WTC11 (cell line): Measurements from ENCODE around the gene IP6K3. TPM values are rescaled to one million over a fixed set of nuclear protein-coding genes. Genes with fewer than 3 reads are reported as not detected.

Experiments used
- ATAC-seq: fragments of 200-7000 bp; cut with Tn5 transposase; 2 replicates; pipeline ENCODE4 v1.10.0; 2021; ENCODE audit warnings: mild to moderate bottlenecking, moderate library complexity
- CTCF ChIA-PET: fragments of 300-600 bp; sonication (Branson Sonifier 250); formaldehyde crosslinking; loops from one replicate; lab custom pipeline; 2021; ENCODE audit warnings: antibody characterized with exemption; lab: Charles Lee
- POLR2A ChIA-PET: fragments of 350-600 bp; sonication (Branson Sonifier 250); formaldehyde crosslinking; loops from one replicate; lab custom pipeline; 2021; ENCODE audit warnings: antibody characterized with exemption; lab: Charles Lee
- DNase-seq: peaks from one replicate; pipeline ENCODE4 v3.0.0; 2021; ENCODE audit warnings: low spot score
- H3K27ac Mint-ChIP-seq: 2 replicates; pipeline ENCODE4 v1.8.0; 2021; ENCODE audit warnings: mixed read lengths
- H3K27me3 Mint-ChIP-seq: 2 replicates; pipeline ENCODE4 v1.8.0; 2021; ENCODE audit warnings: low read depth, mild to moderate bottlenecking, moderate library complexity, mixed read lengths
- H3K36me3 Mint-ChIP-seq: 2 replicates; pipeline ENCODE4 v1.8.0; 2021; ENCODE audit warnings: mixed read lengths
- H3K4me1 Mint-ChIP-seq: 2 replicates; pipeline ENCODE4 v1.8.0; 2022; ENCODE audit warnings: mixed read lengths
- H3K4me3 Mint-ChIP-seq: 2 replicates; pipeline ENCODE4 v1.8.0; 2021; ENCODE audit warnings: mild to moderate bottlenecking, moderate library complexity, mixed read lengths
- H3K9me3 Mint-ChIP-seq: 2 replicates; pipeline ENCODE4 v1.8.0; 2021; ENCODE audit warnings: mixed read lengths
- CBFB ChIP-seq: sonication (generic); formaldehyde crosslinking; IDR thresholded peaks from 2 replicates; pipeline ENCODE4 v1.8.1; 2022; ENCODE audit warnings: mild to moderate bottlenecking, low read depth, missing genetic modification reagents
- CREB1 ChIP-seq: sonication (generic); formaldehyde crosslinking; IDR thresholded peaks from 2 replicates; pipeline ENCODE4 v1.8.0; 2023; ENCODE audit warnings: mild to moderate bottlenecking, missing genetic modification reagents
- HMGXB4 ChIP-seq: sonication (generic); formaldehyde crosslinking; IDR thresholded peaks from 2 replicates; pipeline ENCODE4 v1.8.1; 2023; ENCODE audit warnings: mild to moderate bottlenecking, moderate library complexity, missing genetic modification reagents
- IRF1 ChIP-seq: sonication (generic); formaldehyde crosslinking; IDR thresholded peaks from 2 replicates; pipeline ENCODE4 v1.8.0; 2023; ENCODE audit warnings: missing genetic modification reagents
- IRF2 ChIP-seq: sonication (generic); formaldehyde crosslinking; IDR thresholded peaks from 2 replicates; pipeline ENCODE4 v1.8.0; 2022; ENCODE audit warnings: low read depth, missing genetic modification reagents, borderline replicate concordance
- JUN ChIP-seq: sonication (generic); formaldehyde crosslinking; IDR thresholded peaks from 2 replicates; pipeline ENCODE4 v1.8.0; 2023; ENCODE audit warnings: mild to moderate bottlenecking, missing genetic modification reagents
- KAT7 ChIP-seq: sonication (generic); formaldehyde crosslinking; IDR thresholded peaks from 2 replicates; pipeline ENCODE4 v1.8.1; 2023; ENCODE audit warnings: missing genetic modification reagents, mild to moderate bottlenecking, borderline replicate concordance
- MXD4 ChIP-seq: fragments of 250-450 bp; sonication (Bioruptor Pico); IDR thresholded peaks from 2 replicates; pipeline ENCODE4 v1.8.0; 2021; ENCODE audit warnings: mild to moderate bottlenecking, moderate library complexity, borderline replicate concordance
- NFE2L1 ChIP-seq: sonication (generic); formaldehyde crosslinking; IDR thresholded peaks from 2 replicates; pipeline ENCODE4 v1.8.1; 2023; ENCODE audit warnings: missing genetic modification reagents
- NR1H2 ChIP-seq: sonication (generic); formaldehyde crosslinking; IDR thresholded peaks from 2 replicates; pipeline ENCODE4 v1.9.0; 2021; ENCODE audit warnings: mild to moderate bottlenecking, moderate library complexity, missing genetic modification reagents
- NR2C2 ChIP-seq: sonication (generic); formaldehyde crosslinking; IDR thresholded peaks from 2 replicates; pipeline ENCODE4 v1.8.0; 2022; ENCODE audit warnings: mild to moderate bottlenecking, missing genetic modification reagents
- PRDM15 ChIP-seq: sonication (generic); formaldehyde crosslinking; IDR thresholded peaks from 2 replicates; pipeline ENCODE4 v1.8.0; 2022; ENCODE audit warnings: missing genetic modification reagents
- ZMAT4 ChIP-seq: fragments of 250-450 bp; sonication (Bioruptor Pico); IDR thresholded peaks from 2 replicates; pipeline ENCODE4 v1.9.0; 2021; ENCODE audit warnings: mild to moderate bottlenecking
- ZNF121 ChIP-seq: sonication (generic); formaldehyde crosslinking; IDR thresholded peaks from 2 replicates; pipeline ENCODE4 v1.8.0; 2023; ENCODE audit warnings: missing genetic modification reagents
- ZNF317 ChIP-seq: sonication (generic); formaldehyde crosslinking; IDR thresholded peaks from 2 replicates; pipeline ENCODE4 v1.8.1; 2023; ENCODE audit warnings: low read depth, mild to moderate bottlenecking, moderate library complexity, missing genetic modification reagents, borderline replicate concordance
- total RNA-seq: library from RNA; stranded (reverse); gene quantifications from 3 replicates; pipeline ENCODE4 v1.2.3, GENCODE V29; 2021

The IP6K3 gene
- total RNA-seq, 1 experiment from 2014 or later = 1.1 TPM

GRCh38 chr6:33688451-33689147 is 58.1 kb downstream of the IP6K3 start:
- Mint-ChIP-seq H3K9me3 (no peaks in the 10 kb centered on the region), H3K4me3 (no peak overlapping the region), H3K27ac (no peak overlapping the region), H3K27me3 (no peaks in the 10 kb centered on the region), H3K36me3 (peaks cover 55% of the 10 kb centered on the region), H3K4me1 (no peaks in the 10 kb centered on the region)
- POLR2A ChIA-PET = no interaction called here
- DNase-seq (no peak), ATAC-seq (no peak)
- TF ChIP-seq PRDM15 (CRISPR knock-in tag) = peak; percentile 36; the same call in 1 of the 2 replicates
- no peak for TF ChIP-seq ZNF121 (CRISPR knock-in tag)
- no peak for TF ChIP-seq ZNF317
- TF ChIP-seq NFE2L1 (CRISPR knock-in tag) = no peak
- no peak for TF ChIP-seq JUN (CRISPR knock-in tag)
- no peak for TF ChIP-seq NR2C2 (CRISPR knock-in tag)
- no peak for TF ChIP-seq CREB1 (CRISPR knock-in tag)
- CTCF ChIA-PET = interaction anchor here (1.3 kb wide), 1 partner anchor 56 kb away, joined by 3 read pairs; no protein-coding TSS in a partner anchor

GRCh38 chr6:33688006-33688405 is 58.7 kb downstream of the IP6K3 start:
- ATAC-seq = no peak
- H3K27me3 Mint-ChIP-seq = no peaks in the 10 kb centered on the region
- no peak for DNase-seq
- H3K27ac Mint-ChIP-seq = no peak overlapping the region
- TF ChIP-seq NR1H2 (CRISPR knock-in tag) = no peak
- no peak for TF ChIP-seq ZMAT4 (CRISPR knock-in tag)
- no peak for TF ChIP-seq CBFB
- no peak for TF ChIP-seq MXD4
- TF ChIP-seq KAT7 = no peak
- no peak for TF ChIP-seq IRF1 (CRISPR knock-in tag)
- no peak for TF ChIP-seq HMGXB4 (CRISPR knock-in tag)
- no peak for TF ChIP-seq IRF2
- TF ChIP-seq, all 79 proteins: peak for 0
- Mint-ChIP-seq H3K4me1 (no peaks in the 10 kb centered on the region), H3K36me3 (peaks cover 55% of the 10 kb centered on the region), H3K9me3 (no peaks in the 10 kb centered on the region), H3K4me3 (no peak overlapping the region)
- CTCF ChIA-PET = interaction anchor here (1.3 kb wide), 1 partner anchor 56 kb away, joined by 3 read pairs; no protein-coding TSS in a partner anchor
- POLR2A ChIA-PET = no interaction called here
